ENCODE measurements around the gene EDEM3.
A peak's percentile ranks its signal among the peaks of the same experiment; 100 is the strongest.

The EDEM3 gene

GRCh38 chr1:184761969-184762485 is 7.4 kb upstream of the EDEM3 start:
- H3K4me3 ChIP-seq, result no peak overlapping the region
- no peaks in the 10 kb centered on the region for H3K36me3 ChIP-seq (ENCODE audit: insufficient read depth, low read length)
- TF ChIP-seq FOXP2 (optimal IDR thresholded peaks at IDR 0.05; ENCODE audit: control extremely low read depth, extremely low read length, insufficient read depth), result no peak
- TF ChIP-seq POLR2AphosphoS5 (IDR thresholded peaks at IDR 0.05; ENCODE audit: borderline replicate concordance, low read depth, low read length), result no peak
- no peaks in the 10 kb centered on the region for H3K9me3 ChIP-seq (ENCODE audit: low read depth, low read length)
- no peak for DNase-seq (ENCODE audit: low read depth, low spot score)
- no peak overlapping the region for H3K27ac ChIP-seq
- no peak overlapping the region for H3K9ac ChIP-seq (ENCODE audit: insufficient read length)

DNA sequence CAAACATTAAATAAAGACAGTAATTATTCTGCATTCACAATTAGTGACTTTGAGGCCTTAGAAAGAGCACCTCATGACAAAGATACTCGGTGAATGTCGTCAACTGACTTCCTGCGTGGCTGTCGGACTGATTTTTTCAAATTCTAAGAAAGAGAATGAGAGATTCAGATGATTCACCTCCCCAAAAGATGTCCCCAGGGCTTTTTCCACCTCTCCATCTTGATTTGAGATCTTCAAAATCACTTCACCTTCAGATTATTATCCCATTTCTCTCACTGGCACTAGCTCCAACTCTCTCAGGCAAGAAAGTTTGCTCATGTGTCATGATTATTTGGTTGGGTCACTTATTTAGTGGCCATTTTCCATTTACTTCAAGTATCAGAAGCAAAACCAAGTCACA is 5.0 kb upstream of the EDEM3 start:
- Histone ChIP-seq H3K9ac (ENCODE audit: insufficient read length) (no peak overlapping the region), H3K9me3 (ENCODE audit: low read depth, low read length) (no peaks in the 10 kb centered on the region), H3K36me3 (ENCODE audit: insufficient read depth, low read length) (no peaks in the 10 kb centered on the region), H3K27ac (no peak overlapping the region), H3K4me3 (no peak overlapping the region)
- TF ChIP-seq FOXP2 (optimal IDR thresholded peaks at IDR 0.05; ENCODE audit: control extremely low read depth, extremely low read length, insufficient read depth) (no peak), EZH2 (IDR thresholded peaks at IDR 0.05) (no peak), POLR2AphosphoS5 (IDR thresholded peaks at IDR 0.05; ENCODE audit: borderline replicate concordance, low read depth, low read length) (no peak)
- no peak for DNase-seq (ENCODE audit: low read depth, low spot score)

DNA sequence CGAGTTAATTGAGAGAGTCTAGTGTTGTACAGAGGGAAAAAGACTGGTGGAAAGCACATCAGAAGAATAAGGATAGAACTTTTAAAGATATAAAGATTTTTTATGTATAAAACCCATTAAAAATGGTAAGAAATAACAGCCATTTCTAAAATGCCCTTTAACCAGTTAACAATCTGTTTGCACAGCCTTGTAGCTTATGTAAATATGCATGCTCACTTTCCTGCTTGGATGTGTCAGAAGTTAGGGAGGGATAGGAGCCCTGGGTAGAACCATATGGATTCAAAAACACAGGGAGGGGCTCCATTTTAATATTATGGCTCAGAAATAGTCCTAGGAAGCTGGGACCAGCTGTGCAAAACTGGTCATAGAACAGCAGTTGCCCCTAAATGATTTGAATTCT is 4.5 kb upstream of the EDEM3 start:
- H3K27ac ChIP-seq, result no peak overlapping the region
- H3K9ac ChIP-seq (ENCODE audit: insufficient read length), result no peak overlapping the region
- no peak for DNase-seq (ENCODE audit: low read depth, low spot score)
- no peaks in the 10 kb centered on the region for H3K36me3 ChIP-seq (ENCODE audit: insufficient read depth, low read length)
- TF ChIP-seq FOXP2 (optimal IDR thresholded peaks at IDR 0.05; ENCODE audit: control extremely low read depth, extremely low read length, insufficient read depth), result no peak
- TF ChIP-seq EZH2 (IDR thresholded peaks at IDR 0.05), result no peak
- no peak for TF ChIP-seq POLR2AphosphoS5 (IDR thresholded peaks at IDR 0.05; ENCODE audit: borderline replicate concordance, low read depth, low read length)
- H3K4me3 ChIP-seq, result no peak overlapping the region
- H3K9me3 ChIP-seq (ENCODE audit: low read depth, low read length), result no peaks in the 10 kb centered on the region

DNA sequence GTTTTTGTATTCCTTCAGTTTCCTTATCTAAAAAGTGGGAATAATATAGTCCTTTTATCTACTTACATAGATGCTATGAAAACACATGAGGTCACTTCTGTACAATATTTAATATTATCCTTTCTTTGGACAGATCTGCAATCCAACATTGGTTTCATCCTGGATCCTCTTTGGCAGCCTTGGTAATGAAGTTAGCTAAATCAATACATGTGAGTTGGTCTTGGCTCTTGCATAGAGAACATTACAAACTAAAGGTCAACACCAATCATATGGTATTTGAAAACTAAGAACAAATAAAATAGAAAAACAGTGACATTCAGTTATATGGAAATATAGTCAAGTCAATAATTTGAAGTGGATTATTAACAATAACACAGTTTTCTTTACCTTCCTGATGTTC is 3.2 kb upstream of the EDEM3 start:
- Histone ChIP-seq H3K9ac (ENCODE audit: insufficient read length) (no peak overlapping the region), H3K9me3 (ENCODE audit: low read depth, low read length) (no peaks in the 10 kb centered on the region), H3K36me3 (ENCODE audit: insufficient read depth, low read length) (no peaks in the 10 kb centered on the region), H3K27ac (no peak overlapping the region), H3K4me3 (no peak overlapping the region)
- no peak for DNase-seq (ENCODE audit: low read depth, low spot score)
- TF ChIP-seq POLR2AphosphoS5 (IDR thresholded peaks at IDR 0.05; ENCODE audit: borderline replicate concordance, low read depth, low read length) (no peak), FOXP2 (optimal IDR thresholded peaks at IDR 0.05; ENCODE audit: control extremely low read depth, extremely low read length, insufficient read depth) (no peak), EZH2 (IDR thresholded peaks at IDR 0.05) (no peak)

DNA sequence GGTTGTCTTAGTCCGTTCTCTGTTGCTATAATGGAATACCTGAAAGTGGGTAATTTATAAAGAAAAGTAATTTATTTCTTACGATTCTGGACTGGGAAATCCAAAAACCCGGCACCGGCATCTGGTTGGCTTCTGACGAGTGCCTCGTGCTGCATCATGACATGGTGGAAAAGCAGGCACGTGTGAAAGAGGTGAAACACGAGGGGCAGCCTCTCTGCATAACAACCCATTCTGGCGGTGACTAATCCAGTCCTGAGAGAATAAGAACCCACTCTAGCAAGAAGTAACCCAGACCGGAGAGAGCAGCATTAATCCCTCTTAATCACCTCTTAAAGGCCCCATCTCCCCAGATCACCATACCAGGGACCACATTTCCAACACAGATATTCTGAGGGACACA is 2.7 kb upstream of the EDEM3 start:
- no peak overlapping the region for H3K27ac ChIP-seq
- DNase-seq (ENCODE audit: low read depth, low spot score), result no peak
- H3K4me3 ChIP-seq, result no peak overlapping the region

GRCh38 chr1:184755226-184756065 is 788 bp upstream of the EDEM3 start:
- DNase-seq (ENCODE audit: low read depth, low spot score), result no peak
- H3K27ac ChIP-seq, result no peak overlapping the region
- no peaks in the 10 kb centered on the region for H3K9me3 ChIP-seq (ENCODE audit: low read depth, low read length)
- peak overlapping the region; percentile 90 for H3K4me3 ChIP-seq
- H3K9ac ChIP-seq (ENCODE audit: insufficient read length), result peak overlapping the region; percentile 74
- TF ChIP-seq FOXP2 (optimal IDR thresholded peaks at IDR 0.05; ENCODE audit: control extremely low read depth, extremely low read length, insufficient read depth), result no peak
- TF ChIP-seq EZH2 (IDR thresholded peaks at IDR 0.05), result no peak
- TF ChIP-seq POLR2AphosphoS5 (IDR thresholded peaks at IDR 0.05; ENCODE audit: borderline replicate concordance, low read depth, low read length), result peak; percentile 25; the same call in 1 of the 2 replicates
- no peaks in the 10 kb centered on the region for H3K36me3 ChIP-seq (ENCODE audit: insufficient read depth, low read length)

More for the DNA sequence above, 2.7 kb upstream of the EDEM3 start:
- H3K9ac ChIP-seq (ENCODE audit: insufficient read length), result no peak overlapping the region
- H3K9me3 ChIP-seq (ENCODE audit: low read depth, low read length), result no peaks in the 10 kb centered on the region
- no peaks in the 10 kb centered on the region for H3K36me3 ChIP-seq (ENCODE audit: insufficient read depth, low read length)
- TF ChIP-seq FOXP2 (optimal IDR thresholded peaks at IDR 0.05; ENCODE audit: control extremely low read depth, extremely low read length, insufficient read depth) (no peak), POLR2AphosphoS5 (IDR thresholded peaks at IDR 0.05; ENCODE audit: borderline replicate concordance, low read depth, low read length) (no peak), EZH2 (IDR thresholded peaks at IDR 0.05) (no peak)

DNA sequence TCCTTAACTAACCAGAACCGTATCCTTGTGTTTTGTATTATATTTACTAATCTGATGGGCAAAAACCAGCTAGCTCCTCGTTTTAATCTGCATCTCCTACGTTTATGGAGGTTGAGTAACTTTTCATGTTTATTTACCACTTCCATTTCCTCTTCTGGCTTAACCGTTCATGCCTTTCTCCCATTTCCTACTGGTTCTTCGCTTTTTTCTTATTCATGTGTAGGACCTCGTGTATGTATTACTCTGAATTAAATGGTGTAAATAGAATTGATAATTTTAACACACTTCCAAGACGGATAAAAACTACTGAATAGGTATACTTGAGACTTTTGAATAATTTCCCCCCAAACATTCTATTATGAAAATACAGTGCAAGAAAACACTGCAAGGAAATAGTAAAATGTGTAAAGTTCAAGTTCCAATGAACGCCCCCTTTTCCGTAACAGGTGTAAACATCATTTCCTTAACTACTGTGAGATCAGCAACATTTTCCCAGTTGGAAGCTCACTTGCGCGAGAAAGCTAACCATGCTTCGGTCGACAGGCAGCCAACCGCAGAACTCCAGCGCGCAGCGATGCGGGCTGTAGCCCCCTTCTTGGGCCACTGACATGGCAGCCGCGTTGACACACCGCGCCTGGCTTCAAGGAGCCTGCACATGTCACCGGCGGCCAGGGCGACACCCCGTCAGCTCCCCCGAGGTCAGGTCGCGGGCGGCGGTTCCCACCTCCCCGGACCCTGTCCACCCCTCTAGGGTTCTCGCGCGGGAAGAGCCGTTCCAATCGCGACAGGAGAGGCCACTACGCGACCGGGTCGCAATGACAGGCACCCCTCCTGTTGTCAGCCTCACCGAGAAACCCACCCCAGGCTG is 816 bp downstream of the EDEM3 start:
- H3K27ac ChIP-seq, result peak overlapping the region; percentile 75; the same call in 1 of the 2 replicates
- TF ChIP-seq POLR2AphosphoS5 (IDR thresholded peaks at IDR 0.05; ENCODE audit: borderline replicate concordance, low read depth, low read length), result no peak
- TF ChIP-seq FOXP2 (optimal IDR thresholded peaks at IDR 0.05; ENCODE audit: control extremely low read depth, extremely low read length, insufficient read depth), result no peak
- no peak for TF ChIP-seq EZH2 (IDR thresholded peaks at IDR 0.05)

GRCh38 chr1:184753117-184753516 is 1.5 kb downstream of the EDEM3 start:
- TF ChIP-seq FOXP2 (optimal IDR thresholded peaks at IDR 0.05; ENCODE audit: control extremely low read depth, extremely low read length, insufficient read depth), result no peak
- no peak for TF ChIP-seq POLR2AphosphoS5 (IDR thresholded peaks at IDR 0.05; ENCODE audit: borderline replicate concordance, low read depth, low read length)
- TF ChIP-seq EZH2 (IDR thresholded peaks at IDR 0.05), result no peak
- H3K9ac ChIP-seq (ENCODE audit: insufficient read length), result peak overlapping the region; percentile 80
- no peaks in the 10 kb centered on the region for H3K9me3 ChIP-seq (ENCODE audit: low read depth, low read length)
- DNase-seq (ENCODE audit: low read depth, low spot score), result no peak
- peak overlapping the region; percentile 90 for H3K4me3 ChIP-seq
- no peaks in the 10 kb centered on the region for H3K36me3 ChIP-seq (ENCODE audit: insufficient read depth, low read length)
- H3K27ac ChIP-seq, result peak overlapping the region; percentile 75; the same call in 1 of the 2 replicates

More for the DNA sequence above, 816 bp downstream of the EDEM3 start:
- Histone ChIP-seq H3K9ac (ENCODE audit: insufficient read length) (peak overlapping the region; percentile 80), H3K36me3 (ENCODE audit: insufficient read depth, low read length) (no peaks in the 10 kb centered on the region), H3K4me3 (peak overlapping the region; percentile 90), H3K9me3 (ENCODE audit: low read depth, low read length) (no peaks in the 10 kb centered on the region)
- no peak for DNase-seq (ENCODE audit: low read depth, low spot score)

Data from SK-N-MC (cell line).